HG03039 (cell line): ENCODE measurements around the gene SLIT1.
"Not testable (repeated sequence)": the region's sequence is repeated elsewhere in the genome, so short reads cannot be mapped to it uniquely, and the experiment has no call there.

Experiments
- ATAC-seq: cut with Tn5 transposase; IDR thresholded peaks from one replicate; pipeline ENCODE4 v1.9.1; 2021; ENCODE audit warnings: mild to moderate bottlenecking, moderate library complexity; ENCODE audit not compliant: unreplicated experiment

Gene SLIT1

DNA sequence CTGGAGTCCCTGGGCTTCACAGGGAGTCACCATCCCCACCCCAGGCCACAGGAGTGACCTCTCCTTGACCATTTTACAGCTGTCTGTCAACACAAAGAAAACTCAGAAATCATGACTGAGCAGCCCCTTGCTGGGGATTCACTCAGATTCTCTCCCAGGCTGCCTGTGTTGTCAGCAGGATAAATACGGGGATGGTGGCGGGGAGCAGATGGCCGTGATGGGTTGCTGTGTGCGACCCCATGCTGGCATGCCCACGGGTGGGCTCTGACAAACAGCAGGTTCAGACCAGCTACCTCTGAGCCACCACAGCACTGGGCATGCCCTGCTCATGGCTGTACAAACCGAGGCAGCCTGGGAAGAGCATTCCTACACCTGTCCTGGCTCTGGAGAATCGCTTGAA is 136.1 kb downstream of the SLIT1 start:
- ATAC-seq: no peak

DNA sequence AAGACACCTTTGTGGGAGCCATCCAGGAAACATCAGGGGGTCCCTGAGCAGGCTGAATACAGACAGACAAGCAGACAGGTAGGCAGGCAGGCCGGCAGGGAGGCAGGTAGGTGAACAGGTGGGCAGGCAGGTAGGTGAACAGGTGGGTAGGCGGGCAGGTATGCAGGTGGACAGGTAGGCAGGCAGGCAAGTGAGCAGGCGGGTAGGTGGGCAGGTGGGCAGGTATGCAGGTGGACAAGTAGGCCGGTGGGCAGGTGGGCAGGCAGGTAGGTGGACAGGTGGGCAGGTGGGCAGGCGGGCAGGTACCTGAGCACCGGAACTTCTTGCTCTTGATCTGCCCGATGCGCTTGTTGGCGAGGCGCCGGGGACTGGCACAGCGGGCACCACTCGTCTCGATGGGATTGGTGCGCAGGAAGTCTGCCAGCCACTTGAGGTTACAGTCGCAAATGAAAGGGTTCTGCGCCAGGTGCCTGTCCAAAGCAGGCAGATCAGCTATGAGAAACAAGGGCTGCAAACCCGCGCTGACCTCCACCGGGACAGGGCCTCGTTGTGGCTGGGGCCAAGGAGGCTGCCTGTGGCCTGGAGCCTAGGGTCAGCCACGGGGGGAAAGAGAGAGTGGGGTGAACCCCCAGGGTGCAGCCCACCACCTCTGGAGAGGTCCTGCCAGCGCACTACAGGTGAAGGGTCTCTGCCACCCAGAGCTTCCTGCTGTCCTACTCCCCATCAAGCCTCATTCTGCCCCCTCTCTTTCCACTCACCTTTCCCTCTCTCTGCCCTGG is 136.9 kb downstream of the SLIT1 start:
- no peak for ATAC-seq

DNA sequence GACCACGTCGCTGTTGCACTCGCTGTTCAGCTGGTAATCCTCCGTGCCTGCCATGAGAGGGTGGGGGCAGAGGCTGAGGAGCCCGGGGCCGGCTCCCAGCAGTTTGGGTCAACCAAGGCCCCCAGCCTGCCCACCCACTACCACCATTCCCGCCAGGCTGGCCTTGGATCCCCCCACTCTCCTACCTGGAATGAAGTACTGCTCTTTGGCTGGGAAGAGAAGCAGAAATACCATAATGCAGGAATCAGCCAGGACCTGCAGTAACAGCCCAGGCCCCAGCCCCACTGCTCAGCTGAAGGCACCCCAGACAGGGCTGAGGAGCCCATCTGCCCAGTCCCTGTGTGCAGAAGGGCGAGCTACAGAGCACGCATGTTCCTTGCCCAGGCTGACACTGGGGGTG is 138.0 kb downstream of the SLIT1 start:
- ATAC-seq: no peak

DNA sequence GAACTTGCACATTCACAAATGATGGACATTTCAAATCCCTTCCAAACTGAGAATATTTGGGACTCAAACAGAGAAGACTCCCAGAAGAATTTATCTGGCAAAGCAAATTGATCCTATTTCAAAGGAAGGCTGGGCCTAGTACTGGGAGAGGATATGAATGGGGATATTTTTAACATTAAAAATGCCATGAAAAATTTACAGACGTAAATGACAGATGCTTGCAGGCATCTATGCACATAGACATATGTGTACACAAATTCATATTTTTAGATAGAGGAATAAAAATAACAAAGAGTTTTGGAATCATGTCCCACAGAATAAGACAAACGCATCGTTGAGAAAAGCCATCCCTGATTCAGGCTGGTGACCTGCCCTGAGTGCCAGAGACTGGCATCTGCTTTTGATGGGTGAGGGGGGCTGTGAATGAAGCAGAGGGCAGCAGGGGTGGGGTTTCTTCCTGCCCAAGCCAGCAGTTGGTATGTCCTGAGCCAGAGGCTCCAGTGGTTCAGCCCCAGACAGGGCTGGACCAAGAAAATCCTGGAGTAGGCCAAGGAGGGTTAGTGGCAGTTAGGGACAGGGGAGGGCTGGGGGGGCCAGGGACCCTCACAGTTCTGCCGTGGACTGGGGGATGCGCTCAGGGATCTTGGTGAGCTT is 138.5 kb downstream of the SLIT1 start:
- no peak for ATAC-seq

DNA sequence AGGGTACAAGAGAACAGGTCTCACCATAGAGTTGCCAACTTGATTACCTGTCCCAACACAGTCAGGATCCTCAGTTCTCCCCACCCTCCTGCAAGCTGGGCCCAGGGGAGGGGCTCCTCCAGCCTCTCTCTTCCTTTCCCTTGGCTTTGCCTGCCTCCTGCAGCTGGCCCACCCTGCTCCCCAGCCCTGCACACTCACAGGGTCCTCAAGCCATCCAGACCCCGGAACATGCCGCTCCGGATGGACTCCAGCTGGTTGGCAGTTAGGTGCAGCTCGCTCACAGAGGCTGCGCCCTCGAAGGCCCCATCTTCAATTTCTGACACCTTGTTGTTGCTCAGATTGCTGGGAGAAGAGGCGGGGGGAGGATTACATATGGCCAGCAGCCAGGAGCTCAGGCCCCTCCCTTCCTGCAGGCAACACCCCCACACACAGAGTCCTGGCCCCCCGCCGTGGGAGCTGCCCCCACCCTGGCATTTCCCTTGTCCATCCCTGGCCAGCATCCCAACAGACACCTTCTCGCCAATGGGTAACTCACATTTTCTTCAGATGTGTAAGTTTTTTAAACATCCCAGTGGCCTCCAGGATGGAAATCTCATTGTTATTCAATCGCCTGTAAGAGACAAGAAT is 139.2 kb downstream of the SLIT1 start:
- no peak for ATAC-seq

DNA sequence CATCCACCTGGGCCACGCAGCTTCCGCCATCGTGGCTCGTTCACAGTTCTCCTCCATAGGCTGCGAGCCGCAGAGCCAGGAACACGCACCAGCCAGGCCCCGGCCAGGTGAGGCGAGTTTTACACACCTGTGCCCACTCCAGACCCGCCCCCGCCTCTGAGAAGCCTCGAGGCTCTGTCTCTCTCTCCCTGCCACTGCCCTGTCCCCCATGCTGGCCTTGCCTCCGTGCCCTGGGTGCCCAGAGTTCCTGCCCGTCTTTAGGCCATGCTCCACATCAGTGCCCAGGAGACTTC is 142.2 kb downstream of the SLIT1 start:
- no peak for ATAC-seq

DNA sequence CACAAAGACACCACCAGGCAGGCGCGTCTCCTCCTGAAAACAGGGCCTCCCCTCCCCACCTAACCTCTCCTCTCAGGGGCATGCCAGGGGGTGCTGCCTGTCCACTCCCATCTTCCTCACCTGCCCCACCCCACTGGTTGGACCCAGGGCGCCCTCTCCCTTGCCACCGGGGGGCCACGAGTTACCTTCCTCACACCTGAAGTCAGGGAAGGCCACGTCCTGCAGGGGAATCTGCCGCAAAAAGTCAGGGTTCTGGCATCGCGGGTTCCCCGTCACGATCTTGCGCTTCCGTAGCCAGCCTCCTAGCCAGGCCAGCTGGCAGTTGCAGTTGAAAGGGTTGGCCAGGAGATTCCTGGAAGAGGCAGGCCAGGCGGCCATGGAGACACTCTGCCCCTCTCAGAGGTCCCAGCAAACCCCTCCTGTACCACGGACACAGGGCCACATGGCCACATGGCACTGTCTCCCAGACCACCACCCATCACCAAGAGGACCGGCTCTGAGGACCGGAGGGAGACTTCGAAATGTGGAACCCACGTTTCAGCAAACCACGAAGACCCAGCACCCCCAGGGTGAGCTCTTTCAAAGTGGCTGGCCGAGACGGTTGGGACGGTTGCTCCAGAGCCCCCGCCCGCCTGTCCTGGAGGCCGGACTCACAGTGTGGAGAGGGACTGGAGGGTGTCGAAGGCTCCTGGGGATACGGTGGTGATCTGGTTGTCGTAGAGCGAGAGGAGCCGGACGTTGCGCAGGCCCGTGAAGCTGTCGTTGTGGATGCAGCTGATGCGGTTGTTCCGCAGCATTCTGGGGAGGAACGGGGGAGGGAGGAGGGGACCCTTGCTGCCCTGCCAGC is 142.8 kb downstream of the SLIT1 start:
- no peak for ATAC-seq

DNA sequence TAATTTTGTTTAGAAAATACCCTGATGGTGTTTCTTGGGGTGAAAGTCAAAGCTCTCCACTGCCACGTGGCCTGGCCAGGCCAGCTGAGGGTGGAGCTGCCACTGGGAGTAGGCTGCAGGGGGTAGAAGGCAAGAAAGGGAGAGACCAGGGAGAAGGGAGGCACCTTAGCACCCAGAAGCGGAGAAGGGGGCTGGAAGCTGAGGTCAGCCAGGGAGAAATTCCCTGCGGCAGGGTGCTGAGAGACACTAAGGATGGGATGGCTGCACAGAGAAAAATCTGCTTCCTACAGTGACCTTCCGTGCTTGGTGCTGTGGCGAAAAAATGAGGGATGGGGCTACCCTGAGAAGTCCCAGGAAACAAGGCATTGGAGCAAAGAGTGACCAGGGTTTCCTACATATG is 143.7 kb downstream of the SLIT1 start:
- ATAC-seq: no peak

DNA sequence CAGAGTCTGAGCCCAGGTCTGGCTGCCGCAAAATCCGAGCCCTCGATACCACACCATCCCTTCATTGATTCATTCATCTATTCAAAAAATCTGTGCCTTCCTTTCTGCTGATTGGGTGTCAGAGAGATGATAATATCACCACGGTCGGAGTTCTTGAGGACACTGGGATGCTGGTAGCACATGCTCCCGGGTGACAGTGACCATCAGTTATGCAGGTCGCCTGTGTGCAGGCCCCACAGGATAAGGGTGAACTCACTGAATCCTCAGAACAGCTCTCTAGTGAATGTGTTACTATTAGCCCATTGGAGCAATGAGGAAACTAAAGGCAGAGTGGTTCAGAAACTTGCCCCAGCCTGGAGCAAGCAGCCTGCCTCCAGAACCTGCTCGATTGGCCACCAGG is 145.1 kb downstream of the SLIT1 start:
- no peak for ATAC-seq

DNA sequence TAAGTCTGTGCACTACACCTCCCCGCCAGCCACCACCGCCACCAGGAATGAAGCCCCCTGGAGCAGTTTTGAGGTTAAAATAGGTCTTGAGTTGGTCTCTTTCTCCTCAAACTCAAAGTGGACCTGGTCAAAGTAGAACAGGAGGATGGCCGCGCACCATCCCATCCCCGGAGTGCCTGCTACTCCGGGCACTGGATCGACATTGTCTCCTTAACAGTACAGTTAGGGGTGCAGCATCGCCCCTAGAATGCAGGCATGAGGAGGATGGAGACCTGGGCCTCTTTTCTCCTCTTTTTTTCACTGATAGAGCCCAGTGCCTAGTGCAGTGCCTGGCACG is 145.5 kb downstream of the SLIT1 start:
- no peak for ATAC-seq

DNA sequence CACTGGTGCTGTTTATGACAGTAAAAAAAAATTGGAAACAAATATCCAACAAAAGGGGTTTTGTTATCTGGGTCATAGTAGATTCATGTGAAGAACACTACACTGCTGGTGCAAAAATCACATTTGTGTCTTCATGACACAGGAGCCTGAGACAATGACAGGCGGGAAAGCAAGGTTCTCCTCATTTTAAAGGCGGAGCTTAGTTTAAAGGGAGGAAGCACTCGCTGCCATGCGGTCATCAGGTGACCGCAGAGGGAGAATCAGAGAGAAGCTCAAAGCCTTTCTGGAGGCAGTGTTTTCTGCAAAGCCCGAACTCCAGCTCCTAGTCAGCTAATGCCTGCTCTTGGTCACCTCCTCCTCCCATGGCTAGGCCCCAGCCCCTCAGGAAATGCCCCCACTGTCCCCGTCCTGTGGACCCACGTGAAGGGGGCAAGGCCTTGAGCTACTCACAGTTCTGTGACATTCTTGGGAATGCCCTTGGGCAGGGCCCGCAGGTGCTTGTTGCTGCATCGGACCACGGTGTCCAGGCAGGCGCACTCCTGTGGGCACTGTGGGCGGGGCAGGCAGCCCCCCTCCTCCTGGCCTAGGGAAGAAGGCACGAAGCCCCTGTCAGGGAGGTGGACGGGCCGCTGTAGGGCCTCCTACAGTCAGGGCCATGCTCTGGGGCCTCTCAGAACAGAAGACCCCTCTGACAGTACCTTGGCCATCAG is 146.1 kb downstream of the SLIT1 start:
- no peak for ATAC-seq

DNA sequence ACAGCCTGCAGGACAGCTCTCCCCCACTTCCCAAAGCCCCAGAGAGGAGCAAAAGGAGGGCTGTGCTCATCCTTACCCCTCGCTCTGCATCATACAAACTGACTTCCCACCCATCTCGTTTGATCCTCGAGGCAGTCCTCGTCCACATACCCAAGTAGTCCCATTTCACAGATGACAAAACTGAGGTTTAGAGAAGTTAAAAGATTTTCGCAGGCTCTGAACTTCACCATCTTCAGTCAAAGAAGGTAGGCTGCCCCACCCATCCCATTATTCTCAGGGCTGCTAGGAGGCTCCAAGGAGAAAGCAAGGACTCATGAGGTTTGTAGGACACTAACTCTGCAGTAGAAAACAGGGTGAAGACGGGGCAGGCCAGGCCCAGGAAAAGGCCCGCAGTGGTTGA is 147.1 kb downstream of the SLIT1 start:
- no peak for ATAC-seq

DNA sequence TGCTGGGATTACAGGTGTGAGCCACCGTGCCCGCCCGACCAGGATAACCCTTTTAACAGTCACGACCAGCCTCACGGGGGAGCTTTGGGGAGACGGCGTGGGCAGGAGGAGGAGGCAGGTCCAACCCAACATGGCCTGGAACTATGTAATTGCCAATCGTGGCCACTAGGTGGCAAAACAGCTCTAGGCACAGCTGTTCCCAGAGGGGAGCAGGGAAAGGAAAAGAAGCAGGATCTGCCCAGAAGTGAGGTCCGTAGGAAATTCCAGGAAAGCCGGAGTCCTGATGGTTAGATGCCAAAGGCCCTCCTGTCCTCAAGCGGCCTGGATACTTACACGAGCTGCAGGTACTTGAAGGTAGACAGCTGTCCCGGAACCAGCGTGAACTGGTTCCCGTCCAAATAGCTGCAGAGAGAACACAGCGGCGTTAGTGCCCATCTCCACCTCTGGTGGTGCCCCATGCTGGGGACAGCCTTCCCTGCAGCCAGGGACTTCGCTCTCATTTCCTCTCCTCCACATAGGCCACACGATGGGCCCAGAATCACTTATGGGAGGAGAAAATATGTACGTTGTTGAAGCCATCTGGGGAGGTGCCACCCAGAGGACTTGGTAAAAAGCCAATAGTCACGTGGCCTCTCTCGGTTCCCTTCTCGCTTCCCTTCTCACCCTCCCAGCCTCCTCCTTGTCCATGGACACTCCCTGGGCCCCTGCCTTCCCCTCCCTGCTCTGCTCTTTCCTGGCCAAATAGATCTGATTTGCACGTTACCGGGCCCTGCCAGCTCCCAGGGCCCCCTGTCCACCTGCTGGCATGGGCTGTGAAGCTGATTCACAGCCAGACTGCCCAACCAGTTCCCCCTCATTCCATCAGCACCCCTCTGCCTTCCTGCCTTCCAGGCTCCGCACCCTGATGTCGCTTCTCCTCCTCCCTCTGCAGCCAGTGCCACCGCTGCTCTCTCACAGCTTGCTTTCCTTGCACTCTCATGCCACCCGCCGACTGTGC is 148.1 kb downstream of the SLIT1 start:
- ATAC-seq: peak; percentile 54

DNA sequence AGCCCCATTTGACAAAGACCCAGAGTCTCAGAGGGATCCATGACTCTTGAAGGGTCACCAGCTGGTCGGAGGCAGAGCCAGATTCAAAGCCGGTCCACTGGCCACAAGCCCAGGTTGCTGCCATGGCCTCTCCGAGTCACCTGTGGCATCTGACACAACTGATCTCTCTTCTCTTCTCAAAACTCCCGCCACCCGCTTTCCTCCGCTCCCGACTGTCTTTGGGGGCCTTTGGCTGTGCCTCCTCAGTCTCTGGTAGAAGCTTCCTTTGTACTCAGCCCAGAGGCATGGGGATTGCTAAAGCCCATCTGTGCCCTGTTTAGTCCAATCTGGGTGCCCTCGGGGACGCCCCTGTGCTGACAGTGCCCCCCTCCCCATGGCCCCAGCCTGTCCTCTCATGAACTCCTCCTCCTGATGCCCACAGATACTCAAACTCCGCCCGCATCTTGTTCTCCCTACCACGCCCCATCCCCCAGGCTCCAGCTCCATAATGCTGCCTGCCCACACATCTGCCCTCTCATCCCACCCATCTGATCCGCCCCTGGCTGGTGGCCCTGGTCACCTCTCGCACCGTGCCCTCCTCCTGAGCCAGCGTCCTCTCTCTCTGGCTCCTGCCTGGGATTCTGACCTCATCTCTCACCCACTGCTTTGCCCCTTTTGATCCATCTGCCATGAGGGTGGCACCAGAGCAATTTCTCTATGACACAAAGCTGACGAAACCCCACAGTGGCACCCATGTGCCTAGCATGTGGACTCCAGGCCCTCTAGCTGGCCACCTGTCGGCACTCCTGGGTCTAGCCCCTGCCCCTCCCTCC is 150.6 kb downstream of the SLIT1 start:
- ATAC-seq: no peak

DNA sequence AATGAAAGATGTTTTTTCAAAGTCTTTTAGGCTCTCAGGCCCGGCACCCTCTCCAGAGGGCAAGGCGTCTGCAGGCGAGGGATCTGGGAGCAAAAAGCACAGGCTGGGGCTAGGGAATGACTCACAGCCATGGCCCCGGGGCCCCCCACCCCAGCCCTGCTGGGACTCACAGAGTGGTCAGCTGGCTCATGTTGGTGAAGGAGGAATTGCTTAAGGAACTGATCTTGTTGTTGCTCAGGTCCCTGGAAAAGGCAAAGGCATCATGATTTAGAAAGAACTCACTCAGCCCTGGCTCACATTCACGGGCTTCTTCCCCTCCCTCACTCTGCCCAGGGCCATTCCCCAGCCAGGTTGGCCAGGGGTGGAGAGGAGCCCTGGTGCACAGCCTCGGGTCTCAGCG is 151.5 kb downstream of the SLIT1 start:
- ATAC-seq: no peak

DNA sequence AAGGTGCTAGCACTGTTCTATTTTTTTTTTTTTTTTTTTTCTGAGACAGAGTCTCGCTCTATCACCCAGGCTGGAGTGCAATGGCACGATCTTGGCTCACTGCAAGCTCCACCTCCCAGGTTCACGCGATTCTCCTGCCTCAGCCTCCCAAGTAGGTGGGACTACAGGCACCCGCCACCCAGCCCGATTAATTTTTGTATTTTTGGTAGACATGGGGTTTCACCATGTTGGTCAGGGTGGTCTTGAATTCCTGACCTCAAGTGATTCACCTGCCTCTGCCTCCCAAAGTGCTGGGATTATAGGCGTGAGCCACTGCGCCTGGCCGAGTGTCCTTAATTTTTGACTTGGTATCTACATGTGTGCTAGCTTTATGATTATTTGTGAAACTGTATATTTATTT is 151.9 kb downstream of the SLIT1 start:
- not testable (repeated sequence) for ATAC-seq

DNA sequence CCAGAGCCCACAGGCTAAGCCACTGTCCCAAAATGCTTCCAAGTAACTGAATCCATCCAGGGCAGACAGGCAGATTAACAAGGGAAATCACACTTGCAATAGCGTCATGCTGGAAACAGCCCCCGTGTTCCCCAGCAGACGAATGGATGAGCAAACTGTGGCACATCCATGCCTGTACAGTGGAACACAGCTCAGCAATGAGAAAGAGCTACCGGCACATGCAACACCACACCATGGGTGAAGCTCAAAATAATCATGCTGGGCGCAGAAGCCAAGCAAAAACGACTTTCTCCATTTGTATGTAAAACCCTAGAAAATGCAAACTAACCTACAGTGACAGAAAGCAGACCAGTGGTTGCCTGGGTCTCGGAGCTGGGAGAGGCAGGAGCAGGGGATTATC is 153.1 kb downstream of the SLIT1 start:
- no peak for ATAC-seq

DNA sequence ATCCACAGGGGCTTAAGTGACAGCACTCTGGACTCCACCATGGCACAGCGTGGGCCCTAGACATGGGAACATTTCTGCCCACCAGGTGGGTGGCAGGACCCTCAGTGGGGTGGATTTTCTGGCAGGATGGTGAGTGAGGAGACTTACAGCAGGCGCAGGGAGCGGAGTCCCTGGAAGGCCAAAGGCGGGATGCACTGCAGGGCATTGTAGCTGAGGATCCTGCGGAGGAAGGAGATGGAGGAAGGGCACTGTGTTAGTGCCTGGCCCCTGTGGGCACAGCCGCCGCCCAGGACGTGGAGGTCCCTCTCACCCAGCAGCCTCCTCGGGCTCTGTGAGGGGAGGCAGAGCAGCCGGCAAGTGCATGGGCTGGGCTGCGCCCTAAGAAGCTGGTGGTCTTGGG is 154.3 kb downstream of the SLIT1 start:
- no peak for ATAC-seq

DNA sequence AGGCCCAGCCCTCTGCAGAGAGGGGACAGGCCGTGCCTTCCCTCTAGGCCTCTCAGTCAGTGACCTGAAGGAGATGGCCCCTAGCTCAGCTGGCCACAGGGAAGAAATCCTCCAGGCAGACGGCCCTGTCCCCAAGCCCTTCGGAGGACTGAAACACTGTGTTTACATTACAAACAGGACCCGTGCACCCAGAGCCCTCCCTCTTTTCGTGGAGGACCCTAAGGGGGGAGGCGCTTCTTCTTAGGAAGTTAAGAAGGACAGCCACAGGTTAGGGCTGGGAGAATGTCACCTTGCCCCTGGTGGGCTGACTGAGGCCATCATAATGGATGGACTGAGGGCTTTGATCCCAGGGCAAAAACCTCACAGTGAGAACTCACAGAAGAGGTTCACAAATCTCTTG is 154.9 kb downstream of the SLIT1 start:
- ATAC-seq: no peak
